NB4 (cell line): Measurements from ENCODE around the gene TMEM87B.

Source experiments
- POLR2A ChIP-seq: IDR thresholded peaks from 2 replicates; pipeline ENCODE4 v1.6.1; 2011; ENCODE audit warnings: mild to moderate bottlenecking; ENCODE audit not compliant: insufficient read length; ENCODE audit errors: extremely low read depth
- TF ChIP-seq, protein P1 (sequence below): IDR thresholded peaks from one replicate; pipeline ENCODE4 v1.5.1; 2012; ENCODE audit warnings: low read depth, low read length

DNA sequence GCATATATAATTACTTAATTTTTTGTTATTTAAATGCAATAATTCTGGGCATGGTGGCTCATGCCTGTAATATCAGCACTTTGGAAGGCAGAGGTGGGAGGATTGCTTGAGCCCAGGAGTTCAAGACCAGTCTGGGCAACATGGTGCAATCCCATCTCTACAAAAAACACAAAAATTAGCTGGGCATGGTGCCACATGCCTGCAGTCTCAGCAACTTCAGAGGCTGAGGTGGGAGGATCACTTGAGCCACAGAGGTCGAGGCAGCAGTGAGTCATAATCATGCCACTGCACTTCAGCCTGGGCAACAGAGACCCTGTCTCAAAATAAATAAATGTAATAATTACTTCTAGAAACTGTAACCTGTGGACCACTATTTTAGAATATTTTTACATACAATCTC is 21.5 kb upstream of the TMEM87B start:
- TF ChIP-seq, protein P1, sequence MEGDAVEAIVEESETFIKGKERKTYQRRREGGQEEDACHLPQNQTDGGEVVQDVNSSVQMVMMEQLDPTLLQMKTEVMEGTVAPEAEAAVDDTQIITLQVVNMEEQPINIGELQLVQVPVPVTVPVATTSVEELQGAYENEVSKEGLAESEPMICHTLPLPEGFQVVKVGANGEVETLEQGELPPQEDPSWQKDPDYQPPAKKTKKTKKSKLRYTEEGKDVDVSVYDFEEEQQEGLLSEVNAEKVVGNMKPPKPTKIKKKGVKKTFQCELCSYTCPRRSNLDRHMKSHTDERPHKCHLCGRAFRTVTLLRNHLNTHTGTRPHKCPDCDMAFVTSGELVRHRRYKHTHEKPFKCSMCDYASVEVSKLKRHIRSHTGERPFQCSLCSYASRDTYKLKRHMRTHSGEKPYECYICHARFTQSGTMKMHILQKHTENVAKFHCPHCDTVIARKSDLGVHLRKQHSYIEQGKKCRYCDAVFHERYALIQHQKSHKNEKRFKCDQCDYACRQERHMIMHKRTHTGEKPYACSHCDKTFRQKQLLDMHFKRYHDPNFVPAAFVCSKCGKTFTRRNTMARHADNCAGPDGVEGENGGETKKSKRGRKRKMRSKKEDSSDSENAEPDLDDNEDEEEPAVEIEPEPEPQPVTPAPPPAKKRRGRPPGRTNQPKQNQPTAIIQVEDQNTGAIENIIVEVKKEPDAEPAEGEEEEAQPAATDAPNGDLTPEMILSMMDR: no peak
- no peak for TF ChIP-seq POLR2A
